Vagina (tissue), 2 donors: ENCODE results near the gene VPS11.

Experiments
- POLR2A ChIP-seq, 2 donors: fragments of 450-650 bp; IDR thresholded peaks; one replicate each; pipeline ENCODE4 v1.6.1; 2017; ENCODE audit warnings: antibody characterized with exemption in 2 of 2, mild to moderate bottlenecking in 2 of 2, moderate library complexity in 2 of 2
- POLR2AphosphoS5 ChIP-seq, 2 donors: sonication (generic); formaldehyde crosslinking; IDR thresholded peaks; one replicate each; pipeline ENCODE4 v1.9.0; 2017; ENCODE audit warnings: antibody characterized with exemption in 2 of 2, mild to moderate bottlenecking in 2 of 2, low read depth in 1 of 2; ENCODE audit not compliant: insufficient read depth in 1 of 2
- TF ChIP-seq, protein P1 (sequence below), 3 experiments: fragments of 450-650 bp in 2 of 3; fragments of 200-600 bp in 1 of 3; sonication (generic) in 1 of 3; IDR thresholded peaks; one replicate each; pipeline ENCODE4 v1.5.1; 2017 to 2019; ENCODE audit warnings: antibody characterized with exemption in 3 of 3, mild to moderate bottlenecking in 2 of 3, moderate library complexity in 2 of 3

GRCh38 chr11:119042927-119043326 lies 24.7 kb upstream of the VPS11 start:
- TF ChIP-seq POLR2AphosphoS5 (IDR thresholded peaks at IDR 0.05; ENCODE audit: insufficient read depth in 1 of 2, low read depth in 1 of 2) = no peak
- TF ChIP-seq, protein P1, sequence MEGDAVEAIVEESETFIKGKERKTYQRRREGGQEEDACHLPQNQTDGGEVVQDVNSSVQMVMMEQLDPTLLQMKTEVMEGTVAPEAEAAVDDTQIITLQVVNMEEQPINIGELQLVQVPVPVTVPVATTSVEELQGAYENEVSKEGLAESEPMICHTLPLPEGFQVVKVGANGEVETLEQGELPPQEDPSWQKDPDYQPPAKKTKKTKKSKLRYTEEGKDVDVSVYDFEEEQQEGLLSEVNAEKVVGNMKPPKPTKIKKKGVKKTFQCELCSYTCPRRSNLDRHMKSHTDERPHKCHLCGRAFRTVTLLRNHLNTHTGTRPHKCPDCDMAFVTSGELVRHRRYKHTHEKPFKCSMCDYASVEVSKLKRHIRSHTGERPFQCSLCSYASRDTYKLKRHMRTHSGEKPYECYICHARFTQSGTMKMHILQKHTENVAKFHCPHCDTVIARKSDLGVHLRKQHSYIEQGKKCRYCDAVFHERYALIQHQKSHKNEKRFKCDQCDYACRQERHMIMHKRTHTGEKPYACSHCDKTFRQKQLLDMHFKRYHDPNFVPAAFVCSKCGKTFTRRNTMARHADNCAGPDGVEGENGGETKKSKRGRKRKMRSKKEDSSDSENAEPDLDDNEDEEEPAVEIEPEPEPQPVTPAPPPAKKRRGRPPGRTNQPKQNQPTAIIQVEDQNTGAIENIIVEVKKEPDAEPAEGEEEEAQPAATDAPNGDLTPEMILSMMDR (IDR thresholded peaks at IDR 0.05) = no peak
- no peak for TF ChIP-seq POLR2A (IDR thresholded peaks at IDR 0.05)
